Effector CD4-positive, alpha-beta T cell (primary cell): ENCODE measurements around the gene PADI4.

ENCODE experiments used
- DNase-seq: peaks from one replicate; pipeline ENCODE4 v3.0.0-alpha.2; 2020

PADI4 gene

GRCh38 chr1:17287130-17287776 lies 20.7 kb upstream of the PADI4 start:
- no peak for DNase-seq

GRCh38 chr1:17289721-17290120 lies 18.3 kb upstream of the PADI4 start:
- DNase-seq = no peak

- DNase-seq = no peak
Observed at GRCh38 chr1:17290553-17290952, 17.4 kb upstream of the PADI4 start.

GRCh38 chr1:17292299-17293160 lies 15.5 kb upstream of the PADI4 start:
- no peak for DNase-seq

GRCh38 chr1:17293681-17294425 lies 14.1 kb upstream of the PADI4 start:
- DNase-seq = no peak

- DNase-seq = no peak
Observed at GRCh38 chr1:17295292-17295691, 12.7 kb upstream of the PADI4 start.

- no peak for DNase-seq
Observed at GRCh38 chr1:17296086-17296485, 11.9 kb upstream of the PADI4 start.

GRCh38 chr1:17297991-17298390 lies 10.0 kb upstream of the PADI4 start:
- no peak for DNase-seq

- DNase-seq = no peak
Observed at GRCh38 chr1:17301767-17302166, 6.2 kb upstream of the PADI4 start.

GRCh38 chr1:17304151-17304825 lies 3.7 kb upstream of the PADI4 start:
- no peak for DNase-seq

- DNase-seq = no peak
Observed at GRCh38 chr1:17304826-17305175, 3.2 kb upstream of the PADI4 start.

GRCh38 chr1:17305576-17306095 lies 2.4 kb upstream of the PADI4 start:
- DNase-seq = no peak

- no peak for DNase-seq
Observed at GRCh38 chr1:17306407-17306806, 1.6 kb upstream of the PADI4 start.

- DNase-seq = no peak
Observed at GRCh38 chr1:17306921-17307320, 1.1 kb upstream of the PADI4 start.

- DNase-seq = no peak
Observed at GRCh38 chr1:17307329-17307728, 668 bp upstream of the PADI4 start.

GRCh38 chr1:17308593-17308992 lies 596 bp downstream of the PADI4 start:
- no peak for DNase-seq

- no peak for DNase-seq
Observed at GRCh38 chr1:17309426-17310067, 1.6 kb downstream of the PADI4 start.

- DNase-seq = no peak
Observed at GRCh38 chr1:17310068-17310640, 2.2 kb downstream of the PADI4 start.

GRCh38 chr1:17313530-17314309 lies 5.7 kb downstream of the PADI4 start:
- DNase-seq = no peak

- DNase-seq = no peak
Observed at GRCh38 chr1:17314491-17314971, 6.5 kb downstream of the PADI4 start.

- DNase-seq = no peak
Observed at GRCh38 chr1:17315542-17316130, 7.6 kb downstream of the PADI4 start.
